ENCODE results near the gene ASB18. TPM values are rescaled to one million over a fixed set of nuclear protein-coding genes. Genes with fewer than 3 reads are reported as not detected.

Gene ASB18
- total RNA-seq, 3 donors from 2014 or later (not counting 1 experiment from before 2014, with no cell fraction given): not detected

GRCh38 chr2:236237468-236238190, 26.6 kb downstream of the ASB18 start:
- H3K9me3 ChIP-seq (ENCODE audit: control insufficient read depth, insufficient read depth, low read length): no peaks in the 10 kb centered on the region
- H3K27ac ChIP-seq (ENCODE audit: low read length): no peak overlapping the region
- H3K4me1 Mint-ChIP-seq: no peaks in the 10 kb centered on the region
- ATAC-seq (no peak), DNase-seq (no peak)
- H3K4me3 ChIP-seq (ENCODE audit: low read length): no peak overlapping the region
- no peaks in the 10 kb centered on the region for H3K36me3 Mint-ChIP-seq
- H3K4me3 Mint-ChIP-seq: no peak overlapping the region
- H3K4me1 ChIP-seq (ENCODE audit: control insufficient read depth, insufficient read depth, low read length): no peaks in the 10 kb centered on the region
- H3K27ac Mint-ChIP-seq: no peak overlapping the region
- TF ChIP-seq CTCF (IDR thresholded peaks at IDR 0.05): no peak
- H3K27me3 Mint-ChIP-seq (ENCODE audit: low read depth in 2 of 2): peaks cover 28 to 62% of the 10 kb centered on the region in 2 donors
- peaks cover 0 to 3% of the 10 kb centered on the region in 2 donors for H3K9me3 Mint-ChIP-seq
- peaks cover 15% of the 10 kb centered on the region for H3K27me3 ChIP-seq (ENCODE audit: control insufficient read depth, insufficient read depth, low read length)
- no peaks in the 10 kb centered on the region for H3K36me3 ChIP-seq (ENCODE audit: control insufficient read depth, insufficient read depth, low read length)
- intact Hi-C loops (cut with micrococcal nuclease): no loop called here
- WGBS (ENCODE audit: insufficient coverage): 15% methylated on average over 64 of the region's 64 CpGs

- H3K9me3 Mint-ChIP-seq: peaks cover 0 to 6% of the 10 kb centered on the region in 2 donors
- peaks cover 30 to 69% of the 10 kb centered on the region in 2 donors for H3K27me3 Mint-ChIP-seq (ENCODE audit: low read depth in 2 of 2)
- no peak overlapping the region for H3K27ac Mint-ChIP-seq
- Histone ChIP-seq H3K27ac (ENCODE audit: low read length) (no peak overlapping the region), H3K27me3 (ENCODE audit: control insufficient read depth, insufficient read depth, low read length) (peaks cover 15% of the 10 kb centered on the region), H3K36me3 (ENCODE audit: control insufficient read depth, insufficient read depth, low read length) (no peaks in the 10 kb centered on the region), H3K4me3 (ENCODE audit: low read length) (no peak overlapping the region), H3K9me3 (ENCODE audit: control insufficient read depth, insufficient read depth, low read length) (no peaks in the 10 kb centered on the region), H3K4me1 (ENCODE audit: control insufficient read depth, insufficient read depth, low read length) (no peaks in the 10 kb centered on the region)
- no peak for DNase-seq
- intact Hi-C loops (cut with micrococcal nuclease): no loop called here
- no peak overlapping the region for H3K4me3 Mint-ChIP-seq
- no peaks in the 10 kb centered on the region for H3K36me3 Mint-ChIP-seq
- ATAC-seq: no peak
- no peak for TF ChIP-seq CTCF (IDR thresholded peaks at IDR 0.05)
- WGBS (ENCODE audit: insufficient coverage): 4% methylated on average over 73 of the region's 73 CpGs
- H3K4me1 Mint-ChIP-seq: no peaks in the 10 kb centered on the region
Measured at GRCh38 chr2:236236559-236237452, 27.4 kb downstream of the ASB18 start.

GRCh38 chr2:236229186-236229585, 35.0 kb downstream of the ASB18 start:
- H3K36me3 Mint-ChIP-seq: peaks cover 32% of the 10 kb centered on the region
- peaks cover 19 to 69% of the 10 kb centered on the region in 2 donors for H3K27me3 Mint-ChIP-seq (ENCODE audit: low read depth in 2 of 2)
- Histone ChIP-seq H3K36me3 (ENCODE audit: control insufficient read depth, insufficient read depth, low read length) (no peaks in the 10 kb centered on the region), H3K27ac (ENCODE audit: low read length) (no peak overlapping the region), H3K9me3 (ENCODE audit: control insufficient read depth, insufficient read depth, low read length) (peaks cover 5% of the 10 kb centered on the region), H3K27me3 (ENCODE audit: control insufficient read depth, insufficient read depth, low read length) (peaks cover 3% of the 10 kb centered on the region), H3K4me3 (ENCODE audit: low read length) (no peak overlapping the region), H3K4me1 (ENCODE audit: control insufficient read depth, insufficient read depth, low read length) (no peaks in the 10 kb centered on the region)
- DNase-seq: no peak
- ATAC-seq: no peak
- intact Hi-C loops (cut with micrococcal nuclease): no loop called here
- TF ChIP-seq CTCF (IDR thresholded peaks at IDR 0.05): no peak
- no peaks in the 10 kb centered on the region for H3K4me1 Mint-ChIP-seq
- H3K9me3 Mint-ChIP-seq: peaks cover 3 to 14% of the 10 kb centered on the region in 2 donors
- no peak overlapping the region for H3K4me3 Mint-ChIP-seq
- no peak overlapping the region for H3K27ac Mint-ChIP-seq
